HL-60 (cell line): Measurements from ENCODE around the gene TCF3.
"Not testable (repeated sequence)": the region's sequence is repeated elsewhere in the genome, so short reads cannot be mapped to it uniquely, and the experiment has no call there.

ENCODE experiments used
- DNase-seq, 2 experiments: peaks; one replicate each; pipeline ENCODE4 v3.0.0-alpha.2; 2010 to 2020; ENCODE audit warnings: low read depth in 1 of 2, low spot score in 1 of 2
- H3K27ac ChIP-seq: fragments of 250-450 bp; sonication (Bioruptor Pico); replicated peaks from 2 replicates; pipeline ENCODE4 v1.5.1; 2020; ENCODE audit warnings: mild to moderate bottlenecking, moderate library complexity
- H3K27me3 ChIP-seq: fragments of 250-450 bp; sonication (Bioruptor Pico); 2 replicates; pipeline ENCODE4 v1.5.1; 2021; ENCODE audit warnings: mild to moderate bottlenecking, moderate library complexity; ENCODE audit not compliant: insufficient read depth, poor library complexity, severe bottlenecking
- H3K4me3 ChIP-seq: replicated peaks from 2 replicates; pipeline ENCODE4 v1.5.1; 2011; ENCODE audit warnings: mild to moderate bottlenecking, control low read depth, low read length; ENCODE audit not compliant: insufficient read depth
- GABPA ChIP-seq: IDR thresholded peaks from 2 replicates; pipeline ENCODE4 v1.6.1; 2012; ENCODE audit warnings: low read depth
- POLR2AphosphoS5 ChIP-seq: IDR thresholded peaks from 2 replicates; pipeline ENCODE4 v1.6.1; 2012; ENCODE audit warnings: low read depth
- SPI1 ChIP-seq: IDR thresholded peaks from 2 replicates; pipeline ENCODE4 v1.6.1; 2012; ENCODE audit warnings: low read depth, mild to moderate bottlenecking, borderline replicate concordance
- TF ChIP-seq, protein P1 (sequence below): IDR thresholded peaks from one replicate; pipeline ENCODE4 v1.5.1; 2011; ENCODE audit warnings: low read length, control low read depth, inconsistent platforms; ENCODE audit not compliant: insufficient read depth
- TF ChIP-seq, protein P2 (sequence below): IDR thresholded peaks from 2 replicates; pipeline ENCODE4 v1.6.1; 2012; ENCODE audit warnings: low read depth; ENCODE audit not compliant: insufficient replicate concordance

TCF3 gene

DNA sequence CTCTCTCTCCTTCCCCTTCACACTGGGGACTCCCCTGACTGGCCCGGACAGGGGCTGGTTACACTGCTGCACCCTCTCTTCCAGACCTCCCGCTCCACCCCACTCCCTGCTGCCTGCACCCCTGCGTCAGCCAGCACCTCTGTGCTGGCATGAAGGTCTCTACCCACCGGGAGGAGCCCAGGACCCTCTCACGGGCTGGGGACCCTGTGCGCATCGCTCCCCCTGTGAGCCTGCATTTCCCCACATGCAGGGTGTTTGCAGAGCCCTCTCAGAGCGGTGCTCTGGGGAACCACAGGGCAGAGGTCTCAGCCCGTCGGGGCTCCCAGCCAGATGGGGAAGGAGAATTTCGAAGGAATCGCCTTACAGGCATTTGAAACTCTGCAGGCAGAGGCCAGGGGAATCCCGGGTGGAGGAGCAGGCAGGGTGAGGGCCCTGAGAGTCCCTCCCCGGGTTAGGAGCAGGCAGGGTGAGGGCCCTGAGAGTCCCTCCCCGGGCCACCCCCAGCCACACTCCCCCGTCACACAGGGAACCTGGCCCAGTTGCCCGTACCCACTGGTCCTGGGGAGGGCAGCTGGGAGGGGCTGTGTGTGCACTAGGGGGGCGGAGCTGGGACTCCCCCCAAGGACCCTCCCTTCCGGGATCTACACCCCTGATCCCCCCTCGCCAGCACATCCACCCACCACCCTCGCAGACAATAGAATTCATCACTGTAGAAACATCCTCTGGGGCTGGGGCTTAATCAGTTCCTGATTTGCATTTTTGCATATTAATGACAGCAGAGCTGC lies 16.3 kb upstream of the TCF3 start:
- H3K27ac ChIP-seq, result no peak overlapping the region
- no peak overlapping the region for H3K4me3 ChIP-seq
- no peak for DNase-seq
- peaks cover 23% of the 10 kb centered on the region for H3K27me3 ChIP-seq
- TF ChIP-seq POLR2AphosphoS5 (no peak), SPI1 (no peak)
- TF ChIP-seq, protein P1, sequence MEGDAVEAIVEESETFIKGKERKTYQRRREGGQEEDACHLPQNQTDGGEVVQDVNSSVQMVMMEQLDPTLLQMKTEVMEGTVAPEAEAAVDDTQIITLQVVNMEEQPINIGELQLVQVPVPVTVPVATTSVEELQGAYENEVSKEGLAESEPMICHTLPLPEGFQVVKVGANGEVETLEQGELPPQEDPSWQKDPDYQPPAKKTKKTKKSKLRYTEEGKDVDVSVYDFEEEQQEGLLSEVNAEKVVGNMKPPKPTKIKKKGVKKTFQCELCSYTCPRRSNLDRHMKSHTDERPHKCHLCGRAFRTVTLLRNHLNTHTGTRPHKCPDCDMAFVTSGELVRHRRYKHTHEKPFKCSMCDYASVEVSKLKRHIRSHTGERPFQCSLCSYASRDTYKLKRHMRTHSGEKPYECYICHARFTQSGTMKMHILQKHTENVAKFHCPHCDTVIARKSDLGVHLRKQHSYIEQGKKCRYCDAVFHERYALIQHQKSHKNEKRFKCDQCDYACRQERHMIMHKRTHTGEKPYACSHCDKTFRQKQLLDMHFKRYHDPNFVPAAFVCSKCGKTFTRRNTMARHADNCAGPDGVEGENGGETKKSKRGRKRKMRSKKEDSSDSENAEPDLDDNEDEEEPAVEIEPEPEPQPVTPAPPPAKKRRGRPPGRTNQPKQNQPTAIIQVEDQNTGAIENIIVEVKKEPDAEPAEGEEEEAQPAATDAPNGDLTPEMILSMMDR, result no peak

DNA sequence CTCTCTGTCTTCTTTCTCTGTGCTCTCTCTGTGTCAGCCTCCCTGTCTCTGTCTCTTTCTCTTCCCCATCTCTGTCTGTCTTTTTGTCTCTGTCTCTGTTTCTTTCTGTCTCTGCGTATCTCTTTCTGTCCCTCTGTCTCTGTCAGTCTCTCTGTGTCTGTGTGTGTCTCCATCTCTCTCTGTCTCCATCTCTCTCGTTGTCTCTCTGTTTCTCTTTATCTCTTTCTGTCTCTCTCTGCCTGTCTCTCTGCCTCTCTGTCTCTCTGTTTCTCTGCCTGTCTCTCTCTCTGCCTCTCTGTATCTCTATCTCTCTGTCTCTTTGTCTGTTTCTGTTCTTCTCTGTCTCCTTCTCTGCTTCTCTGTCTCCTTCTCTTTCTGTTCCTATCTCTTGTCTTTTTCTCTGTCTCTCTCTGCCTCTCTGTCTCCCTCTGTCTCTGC lies 15.7 kb upstream of the TCF3 start:
- no peak for TF ChIP-seq POLR2AphosphoS5
- TF ChIP-seq GABPA, result no peak
- TF ChIP-seq, protein P1, result no peak
- TF ChIP-seq SPI1, result no peak
- H3K27me3 ChIP-seq, result peaks cover 23% of the 10 kb centered on the region
- no peak overlapping the region for H3K4me3 ChIP-seq
- no peak for DNase-seq
- H3K27ac ChIP-seq, result no peak overlapping the region

DNA sequence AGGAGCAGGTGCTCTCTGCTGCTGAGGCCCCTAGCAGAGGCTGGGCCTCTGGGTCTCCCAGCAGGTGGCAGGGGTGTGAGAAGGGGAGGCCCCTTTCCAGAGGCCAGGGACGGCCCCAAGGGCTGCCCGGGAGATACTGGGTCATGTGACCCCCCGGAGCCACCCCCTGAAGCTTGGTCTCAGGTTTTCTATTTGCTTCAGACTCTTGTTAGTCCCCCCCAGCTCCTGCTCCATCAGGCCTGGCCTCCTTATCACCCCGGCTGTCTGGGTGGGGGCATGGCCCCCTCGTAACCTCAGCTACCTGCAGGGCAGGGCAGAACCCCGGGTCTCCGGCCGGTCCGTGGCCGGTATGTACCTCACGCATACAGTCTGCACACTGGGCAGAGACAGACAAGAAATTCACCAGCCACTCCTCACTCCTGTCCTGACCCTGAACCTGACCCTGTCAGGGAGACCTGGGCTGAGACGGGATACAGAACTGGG lies 13.2 kb upstream of the TCF3 start:
- no peak overlapping the region for H3K27ac ChIP-seq
- no peak for DNase-seq
- TF ChIP-seq, protein P1, result no peak
- TF ChIP-seq GABPA (no peak), SPI1 (no peak), POLR2AphosphoS5 (no peak)
- TF ChIP-seq, protein P2, sequence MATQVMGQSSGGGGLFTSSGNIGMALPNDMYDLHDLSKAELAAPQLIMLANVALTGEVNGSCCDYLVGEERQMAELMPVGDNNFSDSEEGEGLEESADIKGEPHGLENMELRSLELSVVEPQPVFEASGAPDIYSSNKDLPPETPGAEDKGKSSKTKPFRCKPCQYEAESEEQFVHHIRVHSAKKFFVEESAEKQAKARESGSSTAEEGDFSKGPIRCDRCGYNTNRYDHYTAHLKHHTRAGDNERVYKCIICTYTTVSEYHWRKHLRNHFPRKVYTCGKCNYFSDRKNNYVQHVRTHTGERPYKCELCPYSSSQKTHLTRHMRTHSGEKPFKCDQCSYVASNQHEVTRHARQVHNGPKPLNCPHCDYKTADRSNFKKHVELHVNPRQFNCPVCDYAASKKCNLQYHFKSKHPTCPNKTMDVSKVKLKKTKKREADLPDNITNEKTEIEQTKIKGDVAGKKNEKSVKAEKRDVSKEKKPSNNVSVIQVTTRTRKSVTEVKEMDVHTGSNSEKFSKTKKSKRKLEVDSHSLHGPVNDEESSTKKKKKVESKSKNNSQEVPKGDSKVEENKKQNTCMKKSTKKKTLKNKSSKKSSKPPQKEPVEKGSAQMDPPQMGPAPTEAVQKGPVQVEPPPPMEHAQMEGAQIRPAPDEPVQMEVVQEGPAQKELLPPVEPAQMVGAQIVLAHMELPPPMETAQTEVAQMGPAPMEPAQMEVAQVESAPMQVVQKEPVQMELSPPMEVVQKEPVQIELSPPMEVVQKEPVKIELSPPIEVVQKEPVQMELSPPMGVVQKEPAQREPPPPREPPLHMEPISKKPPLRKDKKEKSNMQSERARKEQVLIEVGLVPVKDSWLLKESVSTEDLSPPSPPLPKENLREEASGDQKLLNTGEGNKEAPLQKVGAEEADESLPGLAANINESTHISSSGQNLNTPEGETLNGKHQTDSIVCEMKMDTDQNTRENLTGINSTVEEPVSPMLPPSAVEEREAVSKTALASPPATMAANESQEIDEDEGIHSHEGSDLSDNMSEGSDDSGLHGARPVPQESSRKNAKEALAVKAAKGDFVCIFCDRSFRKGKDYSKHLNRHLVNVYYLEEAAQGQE, result no peak
- H3K27me3 ChIP-seq, result peaks cover 23% of the 10 kb centered on the region
- H3K4me3 ChIP-seq, result no peak overlapping the region

DNA sequence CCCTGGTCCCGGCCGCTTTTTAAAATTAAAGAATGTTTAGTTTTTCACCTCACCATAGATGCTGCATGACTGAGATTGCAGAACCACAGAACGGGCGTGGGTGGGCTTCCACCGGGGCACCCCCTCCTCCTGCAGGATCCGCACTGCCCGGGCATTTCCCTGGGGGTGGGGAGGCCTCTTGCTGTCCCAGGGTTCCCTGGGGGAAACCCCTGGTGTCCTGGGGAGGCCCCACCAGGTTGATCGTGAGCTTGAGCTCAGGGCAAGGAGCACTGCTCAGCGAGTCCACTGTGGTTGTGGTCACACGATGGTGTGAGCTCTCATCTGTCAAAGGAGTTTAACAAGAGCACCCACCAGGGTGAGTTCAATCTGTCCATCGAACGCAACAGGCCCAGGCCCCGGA lies 11.4 kb upstream of the TCF3 start:
- no peak for DNase-seq
- no peak overlapping the region for H3K4me3 ChIP-seq
- peaks cover 14% of the 10 kb centered on the region for H3K27me3 ChIP-seq
- TF ChIP-seq, protein P2, result no peak
- TF ChIP-seq, protein P1, result no peak
- TF ChIP-seq POLR2AphosphoS5 (no peak), GABPA (no peak)
- H3K27ac ChIP-seq, result no peak overlapping the region

DNA sequence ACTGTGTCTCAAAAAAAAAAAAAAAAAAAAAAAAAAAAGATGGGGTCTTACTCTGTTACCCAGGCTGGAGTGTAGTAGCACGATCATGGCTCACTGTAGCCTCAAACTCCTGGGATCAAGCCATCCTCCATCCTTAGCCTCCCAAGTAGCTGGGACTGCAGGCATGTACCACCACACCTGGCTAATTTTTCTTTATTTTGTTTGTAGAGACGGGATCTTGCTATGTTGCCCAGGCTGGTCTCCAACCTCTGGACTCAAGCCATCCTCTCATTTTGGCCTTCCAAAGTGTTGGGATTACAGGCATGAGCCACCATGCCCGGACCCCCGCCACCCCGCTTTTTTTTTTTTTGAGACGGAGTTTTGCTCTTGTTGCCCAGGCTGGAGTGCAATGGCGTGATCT lies 10.8 kb upstream of the TCF3 start:
- not testable (repeated sequence) for H3K27me3 ChIP-seq, DNase-seq, H3K27ac ChIP-seq, H3K4me3 ChIP-seq
